ENCODE results near the gene NDOR1.

- TF ChIP-seq, protein P1, sequence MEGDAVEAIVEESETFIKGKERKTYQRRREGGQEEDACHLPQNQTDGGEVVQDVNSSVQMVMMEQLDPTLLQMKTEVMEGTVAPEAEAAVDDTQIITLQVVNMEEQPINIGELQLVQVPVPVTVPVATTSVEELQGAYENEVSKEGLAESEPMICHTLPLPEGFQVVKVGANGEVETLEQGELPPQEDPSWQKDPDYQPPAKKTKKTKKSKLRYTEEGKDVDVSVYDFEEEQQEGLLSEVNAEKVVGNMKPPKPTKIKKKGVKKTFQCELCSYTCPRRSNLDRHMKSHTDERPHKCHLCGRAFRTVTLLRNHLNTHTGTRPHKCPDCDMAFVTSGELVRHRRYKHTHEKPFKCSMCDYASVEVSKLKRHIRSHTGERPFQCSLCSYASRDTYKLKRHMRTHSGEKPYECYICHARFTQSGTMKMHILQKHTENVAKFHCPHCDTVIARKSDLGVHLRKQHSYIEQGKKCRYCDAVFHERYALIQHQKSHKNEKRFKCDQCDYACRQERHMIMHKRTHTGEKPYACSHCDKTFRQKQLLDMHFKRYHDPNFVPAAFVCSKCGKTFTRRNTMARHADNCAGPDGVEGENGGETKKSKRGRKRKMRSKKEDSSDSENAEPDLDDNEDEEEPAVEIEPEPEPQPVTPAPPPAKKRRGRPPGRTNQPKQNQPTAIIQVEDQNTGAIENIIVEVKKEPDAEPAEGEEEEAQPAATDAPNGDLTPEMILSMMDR (IDR thresholded peaks at IDR 0.05): no peak
- TF ChIP-seq POLR2A (IDR thresholded peaks at IDR 0.05): no peak
Observed at GRCh38 chr9:137188086-137188489, 17.4 kb upstream of the NDOR1 start.
